Bronchial epithelial cell (primary cell): ENCODE data around the gene KRT79. TPM values are rescaled to one million over a fixed set of nuclear protein-coding genes. Genes with fewer than 3 reads are reported as not detected.

ENCODE experiments used
- DNase-seq: peaks from one replicate; pipeline ENCODE4 v3.0.0-alpha.2; 2010; ENCODE audit warnings: low read depth
- FAIRE-seq: peaks from 2 replicates; lab custom pipeline; 2011; peaks lifted over from hg19 to GRCh38; lab: Jason Lieb, UNC
- H3K27me3 ChIP-seq: 2 replicates; pipeline ENCODE4 v1.5.1; 2011; ENCODE audit warnings: low read length; ENCODE audit not compliant: control insufficient read depth, insufficient read depth
- H3K36me3 ChIP-seq: 2 replicates; pipeline ENCODE4 v1.5.1; 2011; ENCODE audit warnings: low read length; ENCODE audit not compliant: control insufficient read depth, insufficient read depth
- H3K4me3 ChIP-seq: 2 replicates; pipeline ENCODE4 v1.5.1; 2011; ENCODE audit warnings: mild to moderate bottlenecking, low read depth, low read length, control low read depth
- total RNA-seq: library from RNA; depleted of rRNA; stranded (reverse); fragments of >200 nt; gene quantifications from 2 replicates; pipeline ENCODE4 v1.2.1, GENCODE V29; 2014
- TF ChIP-seq, protein P1 (sequence below): IDR thresholded peaks from 2 replicates; pipeline ENCODE4 v1.5.1; 2011; ENCODE audit warnings: mild to moderate bottlenecking, moderate library complexity, low read length, control low read depth, inconsistent platforms; ENCODE audit not compliant: insufficient read depth, severe bottlenecking

The KRT79 gene
- total RNA-seq, 1 donor from 2014 or later = under 0.01 TPM

DNA sequence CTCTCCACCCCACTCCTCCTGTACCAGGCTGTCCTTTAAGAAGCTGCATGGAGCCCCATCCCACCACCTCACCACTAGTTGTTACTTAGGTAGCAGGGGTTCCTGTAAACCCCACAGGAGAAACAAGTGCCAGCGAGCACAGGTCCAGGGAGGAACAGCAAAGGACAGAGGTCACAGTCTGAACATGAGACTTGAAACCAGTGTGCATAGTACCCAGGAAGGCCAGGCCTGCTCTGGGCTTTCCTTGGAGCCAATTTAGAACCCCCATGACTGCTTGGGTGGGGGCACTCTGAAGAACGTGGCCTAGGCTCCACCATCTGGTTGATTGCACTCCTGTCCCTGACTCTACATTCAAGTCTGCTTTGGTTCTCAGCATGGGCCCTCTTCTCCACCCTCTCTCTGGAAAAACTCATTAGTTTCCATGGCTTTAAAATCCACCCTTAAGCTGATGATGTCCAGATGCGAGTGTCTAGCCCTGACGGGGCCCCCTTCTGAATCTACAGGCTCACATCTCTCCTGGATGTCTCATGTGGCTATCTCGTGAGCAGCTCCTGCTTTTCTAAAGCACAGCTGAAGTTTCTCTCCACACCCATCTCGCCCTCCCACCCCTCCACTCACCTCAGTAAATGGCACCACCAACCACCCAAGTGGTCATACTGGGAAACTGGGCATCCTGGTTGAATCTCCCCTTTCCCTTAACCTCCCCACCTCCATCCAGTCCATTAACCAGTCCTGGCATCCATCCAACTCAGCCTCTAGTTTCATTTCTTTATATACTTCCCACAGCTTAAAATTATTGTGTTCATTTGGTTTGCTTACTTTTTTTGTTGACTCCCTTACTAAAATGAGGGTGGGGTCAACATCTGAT is 46.6 kb downstream of the KRT79 start:
- Histone ChIP-seq H3K4me3 (no peak overlapping the region), H3K27me3 (peaks cover 6% of the 10 kb centered on the region), H3K36me3 (no peaks in the 10 kb centered on the region)
- DNase-seq (no peak), FAIRE-seq (no peak)
- TF ChIP-seq, protein P1, sequence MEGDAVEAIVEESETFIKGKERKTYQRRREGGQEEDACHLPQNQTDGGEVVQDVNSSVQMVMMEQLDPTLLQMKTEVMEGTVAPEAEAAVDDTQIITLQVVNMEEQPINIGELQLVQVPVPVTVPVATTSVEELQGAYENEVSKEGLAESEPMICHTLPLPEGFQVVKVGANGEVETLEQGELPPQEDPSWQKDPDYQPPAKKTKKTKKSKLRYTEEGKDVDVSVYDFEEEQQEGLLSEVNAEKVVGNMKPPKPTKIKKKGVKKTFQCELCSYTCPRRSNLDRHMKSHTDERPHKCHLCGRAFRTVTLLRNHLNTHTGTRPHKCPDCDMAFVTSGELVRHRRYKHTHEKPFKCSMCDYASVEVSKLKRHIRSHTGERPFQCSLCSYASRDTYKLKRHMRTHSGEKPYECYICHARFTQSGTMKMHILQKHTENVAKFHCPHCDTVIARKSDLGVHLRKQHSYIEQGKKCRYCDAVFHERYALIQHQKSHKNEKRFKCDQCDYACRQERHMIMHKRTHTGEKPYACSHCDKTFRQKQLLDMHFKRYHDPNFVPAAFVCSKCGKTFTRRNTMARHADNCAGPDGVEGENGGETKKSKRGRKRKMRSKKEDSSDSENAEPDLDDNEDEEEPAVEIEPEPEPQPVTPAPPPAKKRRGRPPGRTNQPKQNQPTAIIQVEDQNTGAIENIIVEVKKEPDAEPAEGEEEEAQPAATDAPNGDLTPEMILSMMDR = no peak

DNA sequence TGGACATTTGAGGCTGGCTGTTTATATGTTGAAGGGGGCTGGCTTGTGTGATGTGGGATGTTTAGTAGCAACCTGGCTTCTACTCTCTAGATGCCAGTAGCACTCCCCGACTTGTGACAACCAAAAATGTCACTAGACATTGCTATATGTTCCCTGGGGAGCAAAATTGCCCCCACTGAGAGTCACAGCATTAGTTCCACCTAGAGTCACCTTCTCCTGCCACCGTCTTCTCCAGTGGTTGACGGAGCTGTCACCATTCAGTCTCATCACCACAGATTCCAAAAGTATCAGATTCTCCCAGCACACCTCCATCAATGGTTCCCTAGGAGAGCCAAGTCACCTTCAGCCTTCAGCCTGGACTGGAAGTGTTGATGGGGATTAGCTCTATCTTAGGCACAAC is 49.2 kb downstream of the KRT79 start:
- peaks cover 14% of the 10 kb centered on the region for H3K27me3 ChIP-seq
- TF ChIP-seq, protein P1 = no peak
- no peak for DNase-seq
- no peaks in the 10 kb centered on the region for H3K36me3 ChIP-seq
- FAIRE-seq = no peak
- H3K4me3 ChIP-seq = no peak overlapping the region

DNA sequence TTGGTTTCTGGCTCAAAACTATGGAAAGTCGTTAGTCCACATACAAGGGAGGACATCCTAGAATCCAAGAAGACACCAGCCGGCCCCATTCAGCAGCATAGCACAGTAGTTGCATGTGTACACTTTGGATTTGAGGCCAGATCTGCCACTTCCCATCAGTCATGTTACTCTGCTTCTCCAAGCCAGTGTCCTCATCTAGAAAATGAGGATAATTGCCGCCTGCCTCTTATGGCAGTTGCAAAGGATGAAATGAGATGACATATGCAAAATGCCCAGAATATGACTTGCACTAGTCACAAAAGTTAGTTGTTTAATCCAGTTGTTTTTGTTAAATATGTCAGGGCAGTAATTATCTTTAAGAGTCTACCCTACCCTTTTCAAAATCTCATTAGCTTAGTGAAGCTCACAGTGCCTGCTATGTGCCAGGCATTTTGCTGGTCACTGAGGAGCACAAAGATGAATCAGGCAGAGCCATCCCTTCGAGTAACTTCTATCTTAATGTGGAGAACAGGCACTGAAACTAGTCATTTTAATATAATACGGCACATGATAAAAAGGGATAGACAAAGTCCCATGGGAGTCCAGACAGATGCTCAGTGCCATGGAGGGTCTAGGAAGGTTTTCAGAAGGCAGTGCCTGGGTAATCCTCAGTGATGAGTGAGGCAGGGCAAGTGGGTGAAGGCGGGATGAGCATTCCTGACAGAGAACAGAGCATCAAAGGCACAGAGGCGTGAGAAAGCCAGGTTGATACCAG is 50.4 kb downstream of the KRT79 start:
- no peak for DNase-seq
- H3K27me3 ChIP-seq = peaks cover 12% of the 10 kb centered on the region
- no peaks in the 10 kb centered on the region for H3K36me3 ChIP-seq
- H3K4me3 ChIP-seq = no peak overlapping the region
- TF ChIP-seq, protein P1 = no peak
- FAIRE-seq = no peak

DNA sequence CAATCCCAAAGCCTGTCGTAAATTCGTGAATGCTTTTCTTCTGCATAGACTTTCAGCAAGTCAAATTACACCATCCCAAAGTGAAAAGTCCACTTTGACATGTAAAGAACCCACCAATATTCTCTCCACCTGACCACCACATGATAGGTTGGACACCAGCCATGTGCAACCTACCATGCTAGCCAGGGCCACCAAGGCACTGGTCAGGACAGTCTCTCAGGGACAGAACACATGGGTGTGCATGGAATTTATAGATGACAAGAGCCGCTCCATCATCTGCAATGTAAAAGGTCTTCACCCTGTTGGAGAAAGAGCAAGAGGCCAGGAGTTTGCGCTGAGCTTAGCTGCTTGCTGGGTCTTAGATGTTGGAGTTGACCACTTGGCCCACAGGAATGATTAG is 51.6 kb downstream of the KRT79 start:
- peaks cover 12% of the 10 kb centered on the region for H3K27me3 ChIP-seq
- DNase-seq (no peak), FAIRE-seq (no peak)
- TF ChIP-seq, protein P1 = no peak
- H3K36me3 ChIP-seq = no peaks in the 10 kb centered on the region
- H3K4me3 ChIP-seq = no peak overlapping the region

DNA sequence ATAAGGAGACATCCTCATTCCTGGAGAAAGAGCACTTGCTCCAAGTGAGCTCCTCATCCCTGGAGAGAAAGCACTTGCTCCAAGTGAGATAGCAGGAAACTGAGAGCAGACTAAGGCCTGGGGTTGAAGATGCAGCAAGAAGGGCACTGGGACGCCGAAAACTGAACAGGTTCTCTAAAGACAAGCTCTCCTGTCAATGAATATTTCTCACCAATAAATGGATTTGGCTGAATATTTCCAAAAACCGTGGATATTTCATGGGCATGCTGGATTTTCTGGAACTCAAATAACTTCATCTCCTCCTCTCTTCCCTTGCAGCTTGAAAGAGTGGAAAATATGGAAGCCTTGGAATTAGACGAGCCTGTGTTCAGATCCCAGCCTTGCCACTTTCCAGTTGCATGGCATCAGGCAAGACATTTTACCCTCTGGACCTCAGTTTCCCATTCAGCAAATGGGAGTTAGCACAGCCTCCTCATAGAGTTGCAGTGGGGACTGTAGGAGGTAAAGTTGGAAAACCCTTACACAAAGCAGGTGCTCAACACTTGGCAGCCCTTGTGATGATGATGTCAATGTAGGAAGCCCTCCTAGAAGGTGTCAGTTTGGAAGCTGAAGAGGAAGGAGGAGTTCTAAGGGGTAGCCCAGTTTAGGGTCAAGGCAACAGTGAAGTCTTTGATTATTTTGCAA is 52.6 kb downstream of the KRT79 start:
- FAIRE-seq = no peak
- no peaks in the 10 kb centered on the region for H3K36me3 ChIP-seq
- TF ChIP-seq, protein P1 = no peak
- DNase-seq = no peak
- no peak overlapping the region for H3K4me3 ChIP-seq
- H3K27me3 ChIP-seq = peaks cover 11% of the 10 kb centered on the region
